NCI-H1048 (cell line): ENCODE data around the gene PAPSS1.
"Not testable (repeated sequence)": the region's sequence is repeated elsewhere in the genome, so short reads cannot be mapped to it uniquely, and the experiment has no call there.

Source experiments
- DNase-seq: peaks from one replicate; lab custom pipeline; 2025; lab: John Stamatoyannopoulos, UW

PAPSS1 gene

GRCh38 chr4:107689912-107690587 is 30.0 kb downstream of the PAPSS1 start:
- no peak for DNase-seq

- DNase-seq, result no peak
Observed at GRCh38 chr4:107688421-107688820, 31.6 kb downstream of the PAPSS1 start.

GRCh38 chr4:107685740-107686139 is 34.3 kb downstream of the PAPSS1 start:
- no peak for DNase-seq

DNA sequence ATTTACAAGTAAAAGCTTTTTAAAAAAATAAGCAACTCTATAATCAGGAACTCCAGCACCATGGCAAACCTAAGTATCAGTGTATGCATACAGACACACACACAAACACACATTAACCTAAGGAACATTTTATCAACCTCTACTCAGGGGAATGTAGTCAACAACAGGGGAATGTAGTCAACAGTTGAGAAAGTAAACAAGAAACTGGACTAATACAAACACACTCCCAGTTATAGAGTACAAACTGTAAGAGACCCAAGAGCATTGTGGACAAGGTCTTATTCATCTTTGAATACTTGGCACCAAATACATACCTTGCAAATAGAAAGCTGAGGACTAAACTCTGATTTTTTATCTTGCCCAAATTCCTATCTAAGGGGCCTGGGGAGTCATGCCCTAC is 36.2 kb downstream of the PAPSS1 start:
- no peak for DNase-seq

DNA sequence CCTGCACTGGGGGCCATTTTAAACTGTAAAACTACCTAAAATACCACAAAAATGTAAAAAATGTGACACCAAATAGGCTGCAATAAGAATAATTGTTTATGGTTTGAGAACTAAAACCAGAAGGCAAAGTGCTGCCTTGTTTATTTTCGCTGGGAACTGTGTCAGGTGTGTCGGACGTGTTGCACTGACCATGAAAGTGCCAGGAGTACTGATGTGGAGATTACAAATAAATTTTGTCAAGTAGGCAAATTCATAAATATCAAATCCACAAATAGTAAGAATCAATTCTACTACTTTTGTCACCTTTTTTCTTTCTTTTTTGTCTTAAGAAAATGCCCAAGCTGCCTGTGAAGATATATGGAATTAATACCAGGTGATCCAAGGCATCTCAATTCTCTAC is 37.7 kb downstream of the PAPSS1 start:
- DNase-seq, result no peak

- no peak for DNase-seq
Observed at GRCh38 chr4:107669068-107669467, 51.0 kb downstream of the PAPSS1 start.

GRCh38 chr4:107666134-107666533 is 53.9 kb downstream of the PAPSS1 start:
- no peak for DNase-seq

DNA sequence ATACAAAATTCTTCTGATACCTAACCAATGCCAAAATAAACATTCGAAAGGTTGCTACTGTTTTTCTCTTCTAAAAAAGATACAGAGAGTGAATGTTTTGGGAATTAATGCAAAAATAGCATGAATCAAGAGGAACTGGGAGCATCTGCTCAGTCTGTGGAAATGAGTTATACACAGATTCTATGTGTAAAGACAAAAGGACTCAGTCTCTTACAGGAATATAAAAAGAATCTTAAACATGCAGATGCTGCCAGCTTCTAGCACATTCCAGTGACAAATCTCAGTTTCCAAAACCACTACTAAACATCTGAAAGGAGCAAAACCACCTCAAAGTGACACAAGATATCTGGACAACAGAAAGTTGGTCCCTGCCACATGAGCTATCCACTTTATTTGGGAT is 55.0 kb downstream of the PAPSS1 start:
- no peak for DNase-seq

GRCh38 chr4:107658400-107659336 is 61.4 kb downstream of the PAPSS1 start:
- no peak for DNase-seq

- DNase-seq, result no peak
Observed at GRCh38 chr4:107655289-107655688, 64.7 kb downstream of the PAPSS1 start.

GRCh38 chr4:107654694-107655093 is 65.3 kb downstream of the PAPSS1 start:
- DNase-seq, result no peak

- DNase-seq, result not testable (repeated sequence)
Observed at GRCh38 chr4:107651408-107651807, 68.6 kb downstream of the PAPSS1 start.

- no peak for DNase-seq
Observed at GRCh38 chr4:107650251-107650650, 69.8 kb downstream of the PAPSS1 start.

GRCh38 chr4:107648178-107648991 is 71.6 kb downstream of the PAPSS1 start:
- DNase-seq, result no peak

GRCh38 chr4:107647591-107647990 is 72.4 kb downstream of the PAPSS1 start:
- no peak for DNase-seq

- no peak for DNase-seq
Observed at GRCh38 chr4:107645604-107646003, 74.4 kb downstream of the PAPSS1 start.

DNA sequence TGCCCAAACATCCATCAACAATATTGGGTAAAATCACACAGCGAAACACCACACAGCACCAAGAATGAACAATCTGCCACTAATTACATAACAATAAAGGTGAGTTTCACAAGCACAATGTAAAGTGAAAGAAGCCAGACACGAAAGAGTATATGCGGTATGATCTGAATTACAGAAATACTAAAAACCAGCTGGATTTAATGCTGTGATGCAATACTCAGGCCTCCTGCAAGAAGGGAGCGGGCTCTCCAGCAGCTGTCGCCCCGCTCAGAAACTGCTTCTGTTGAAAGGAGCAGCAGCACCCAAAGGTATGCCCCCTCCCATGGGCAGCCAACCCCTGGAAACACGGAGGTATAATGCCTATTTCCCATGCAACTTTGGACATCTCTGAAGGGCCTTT is 77.0 kb downstream of the PAPSS1 start:
- DNase-seq, result no peak

DNA sequence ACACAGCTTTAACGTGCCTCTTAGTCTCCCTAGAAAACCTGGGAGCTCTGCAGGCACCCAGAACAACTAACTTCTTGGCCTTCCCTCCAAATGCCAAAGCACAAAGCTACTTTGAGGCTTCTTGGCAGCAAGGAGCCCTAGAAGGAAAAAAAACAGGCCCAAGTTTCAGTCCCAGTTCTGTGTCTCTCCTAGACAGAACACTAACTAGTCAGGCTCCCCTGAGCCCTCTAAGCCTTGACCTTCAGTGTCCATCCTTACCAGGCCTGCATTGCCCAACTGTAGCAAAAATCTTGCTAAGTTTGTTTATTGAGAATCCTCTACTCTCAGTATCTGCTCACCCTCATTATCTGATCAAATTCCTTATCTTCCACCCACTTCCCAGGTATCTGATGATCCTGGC is 79.2 kb downstream of the PAPSS1 start:
- DNase-seq, result no peak

DNA sequence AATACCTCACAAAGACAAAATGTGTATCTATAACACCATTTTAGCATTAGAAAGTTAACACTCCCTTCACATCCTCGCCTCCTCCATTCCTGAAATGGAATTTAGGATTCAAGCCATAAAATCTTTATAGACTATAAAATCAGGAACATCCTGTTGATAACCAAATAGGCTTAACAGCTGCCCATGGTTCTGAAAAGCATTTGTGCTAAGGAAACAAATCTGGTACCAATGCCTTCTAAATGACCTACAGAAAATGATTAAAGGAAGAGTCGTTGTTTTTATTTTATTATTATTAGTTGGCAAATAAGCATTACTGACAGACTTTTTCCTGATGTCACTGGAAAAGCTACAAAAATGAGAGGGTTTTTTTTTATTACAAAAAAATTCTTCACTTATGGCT is 79.8 kb downstream of the PAPSS1 start:
- DNase-seq, result no peak

DNA sequence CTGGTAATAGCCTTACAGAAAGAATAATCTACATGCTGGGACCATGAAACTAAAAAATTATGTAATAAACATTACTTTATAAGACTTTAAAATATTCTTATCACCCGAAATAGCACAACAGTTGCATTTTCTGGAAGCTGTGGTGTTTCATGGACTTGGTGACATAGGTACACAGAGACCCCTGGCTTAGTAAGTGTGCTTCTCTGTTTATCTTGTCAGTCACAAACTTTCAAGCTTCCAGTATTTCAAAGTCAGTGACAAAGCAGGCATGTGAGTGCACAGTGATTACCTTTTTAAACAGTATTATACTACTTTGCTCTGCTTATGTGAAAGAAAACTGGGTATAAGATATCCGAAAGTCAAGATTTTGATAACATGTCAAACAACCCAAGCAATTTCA is 84.3 kb downstream of the PAPSS1 start:
- no peak for DNase-seq

DNA sequence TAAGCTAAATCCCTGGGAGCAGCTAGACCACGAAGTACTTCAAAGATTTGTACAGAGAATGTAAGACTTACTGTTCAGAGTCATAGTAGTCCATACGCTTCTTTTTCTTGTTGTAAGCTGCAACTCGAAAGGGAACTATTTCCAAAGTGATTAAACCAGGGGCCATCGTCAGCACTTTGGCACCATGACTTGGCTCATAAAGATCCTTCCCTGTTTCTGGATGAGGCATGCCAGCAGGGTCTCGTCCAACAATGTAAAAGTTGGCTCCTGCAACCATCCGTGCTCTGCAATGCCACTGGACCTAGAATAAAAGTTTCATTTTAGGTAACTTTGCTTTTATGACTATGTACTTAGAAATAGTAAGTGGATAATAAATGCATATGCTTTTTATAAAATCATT is 88.5 kb downstream of the PAPSS1 start:
- no peak for DNase-seq

DNA sequence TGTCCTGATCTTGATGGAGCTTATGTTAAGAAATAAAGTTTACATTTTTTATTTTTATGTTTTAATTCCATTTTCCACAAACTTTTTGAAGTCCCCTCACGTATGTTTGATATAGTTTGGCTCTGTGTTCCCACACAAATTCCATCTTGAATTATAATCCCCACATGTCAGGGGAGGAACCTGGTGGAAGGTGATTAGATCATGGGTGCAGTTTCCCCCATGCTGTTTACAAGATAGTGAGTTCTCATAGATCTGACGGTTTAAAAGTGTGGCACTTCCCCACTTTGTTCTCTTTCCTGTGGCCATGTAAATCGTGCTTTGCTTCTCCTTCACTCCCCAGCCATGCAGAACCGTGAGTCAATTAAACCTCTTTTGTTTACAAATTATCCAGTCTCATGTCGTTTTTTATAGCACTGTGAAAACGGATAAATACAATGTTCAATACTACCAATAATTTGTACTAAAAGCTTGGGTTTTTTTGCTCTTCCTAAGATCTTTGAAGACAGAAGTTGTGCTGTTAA is 89.8 kb downstream of the PAPSS1 start:
- no peak for DNase-seq
